PC-9 (cell line): ENCODE data around the gene GNG13.

Experiments
- EZH2 ChIP-seq: fragments of 200-600 bp; sonication (generic); IDR thresholded peaks from 2 replicates; pipeline ENCODE4 v1.8.0; 2017; ENCODE audit warnings: antibody characterized with exemption, low read depth
- TF ChIP-seq, protein P1 (sequence below): fragments of 200-600 bp; sonication (generic); conservative IDR thresholded peaks from 2 replicates; pipeline ENCODE4 v1.6.1; 2017; ENCODE audit warnings: mixed run types, antibody characterized with exemption, mild to moderate bottlenecking, moderate library complexity

- TF ChIP-seq, protein P1, sequence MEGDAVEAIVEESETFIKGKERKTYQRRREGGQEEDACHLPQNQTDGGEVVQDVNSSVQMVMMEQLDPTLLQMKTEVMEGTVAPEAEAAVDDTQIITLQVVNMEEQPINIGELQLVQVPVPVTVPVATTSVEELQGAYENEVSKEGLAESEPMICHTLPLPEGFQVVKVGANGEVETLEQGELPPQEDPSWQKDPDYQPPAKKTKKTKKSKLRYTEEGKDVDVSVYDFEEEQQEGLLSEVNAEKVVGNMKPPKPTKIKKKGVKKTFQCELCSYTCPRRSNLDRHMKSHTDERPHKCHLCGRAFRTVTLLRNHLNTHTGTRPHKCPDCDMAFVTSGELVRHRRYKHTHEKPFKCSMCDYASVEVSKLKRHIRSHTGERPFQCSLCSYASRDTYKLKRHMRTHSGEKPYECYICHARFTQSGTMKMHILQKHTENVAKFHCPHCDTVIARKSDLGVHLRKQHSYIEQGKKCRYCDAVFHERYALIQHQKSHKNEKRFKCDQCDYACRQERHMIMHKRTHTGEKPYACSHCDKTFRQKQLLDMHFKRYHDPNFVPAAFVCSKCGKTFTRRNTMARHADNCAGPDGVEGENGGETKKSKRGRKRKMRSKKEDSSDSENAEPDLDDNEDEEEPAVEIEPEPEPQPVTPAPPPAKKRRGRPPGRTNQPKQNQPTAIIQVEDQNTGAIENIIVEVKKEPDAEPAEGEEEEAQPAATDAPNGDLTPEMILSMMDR: no peak
- no peak for TF ChIP-seq EZH2
Measured at GRCh38 chr16:782258-782657, 18.3 kb downstream of the GNG13 start.
